ENCODE data around the gene ZC3H6. TPM values are rescaled to one million over a fixed set of nuclear protein-coding genes. Genes with fewer than 3 reads are reported as not detected.
A peak's percentile ranks its signal among the peaks of the same experiment; 100 is the strongest.

Gene ZC3H6
- total and polyA plus RNA-seq, 3 experiments from 2014 or later: 7.2 to 9.6 (median 7.5) TPM

GRCh38 chr2:112253261-112253815 lies 22.1 kb upstream of the ZC3H6 start:
- peak overlapping the region; percentile 71 for H3K4me3 ChIP-seq (ENCODE audit: low read length)
- Mint-ChIP-seq H3K27ac (peak overlapping the region in 4 of 8 donors; percentile 50 to 97 (median 90)), H3K4me1 (peaks cover 13 to 15% (median 15%) of the 10 kb centered on the region in 3 donors), H3K9me3 (no peaks in the 10 kb centered on the region), H3K4me3 (peak overlapping the region in 6 of 7 donors; percentile 24 to 91 (median 88)), H3K36me3 (peaks cover 0 to 10% (median 0%) of the 10 kb centered on the region in 3 donors), H3K27me3 (no peaks in the 10 kb centered on the region)
- ChIA-PET CTCF (interaction anchor here (0.9 kb wide), 1 partner anchor 21 kb away, joined by 3 read pairs; no protein-coding TSS in a partner anchor), POLR2A (interaction anchor here (1.2 kb wide), 1 partner anchor 65 kb away, joined by 4 read pairs; no protein-coding TSS in a partner anchor)
- DNase-seq: no peak
- no peak overlapping the region for H3K27ac ChIP-seq (ENCODE audit: low read depth, low read length)
- H3K4me1 ChIP-seq (ENCODE audit: insufficient read depth, low read length): peaks cover 27% of the 10 kb centered on the region
- H3K27me3 ChIP-seq (ENCODE audit: insufficient read depth, low read length, poor library complexity, severe bottlenecking): no peaks in the 10 kb centered on the region
- H3K9me3 ChIP-seq (ENCODE audit: low read length): no peaks in the 10 kb centered on the region
- peaks cover 4% of the 10 kb centered on the region for H3K36me3 ChIP-seq (ENCODE audit: insufficient read depth, low read length)

GRCh38 chr2:112254466-112255240 lies 20.7 kb upstream of the ZC3H6 start, which contains the start of gene ZC3H8:
TSS of gene ZC3H8 (minus strand) at chr2:112255042. CDS start at chr2:112254981, 61 bp downstream.
- peaks cover 29% of the 10 kb centered on the region for H3K4me1 ChIP-seq (ENCODE audit: insufficient read depth, low read length)
- peaks cover 19 to 21% (median 20%) of the 10 kb centered on the region in 3 donors for H3K4me1 Mint-ChIP-seq
- H3K36me3 ChIP-seq (ENCODE audit: insufficient read depth, low read length): no peaks in the 10 kb centered on the region
- H3K27ac Mint-ChIP-seq: peak within 1 kb of the TSS; percentile 88 to 98 (median 96)
- POLR2A ChIA-PET: interaction anchor here (1.0 to 2.3 kb wide), 7 partner anchors 15 to 329 kb away, joined by 3 to 15 read pairs (median 4); no protein-coding TSS in a partner anchor
- no peaks in the 10 kb centered on the region for H3K27me3 Mint-ChIP-seq
- CTCF ChIA-PET: interaction anchor here (0.8 to 1.7 kb wide), 6 partner anchors 8 to 200 kb away, joined by 3 to 5 read pairs (median 4); partner anchors contain the start of gene TMEM87B
- no peaks in the 10 kb centered on the region for H3K9me3 Mint-ChIP-seq
- no peaks in the 10 kb centered on the region for H3K27me3 ChIP-seq (ENCODE audit: insufficient read depth, low read length, poor library complexity, severe bottlenecking)
- peak; percentile 95 to 96 (median 96) for DNase-seq
- peak within 1 kb of the TSS; percentile 71 for H3K4me3 ChIP-seq (ENCODE audit: low read length)
- peaks cover 0 to 2% (median 0%) of the 10 kb centered on the region in 3 donors for H3K36me3 Mint-ChIP-seq
- H3K4me3 Mint-ChIP-seq: peak within 1 kb of the TSS; percentile 87 to 95 (median 89)
- H3K27ac ChIP-seq (ENCODE audit: low read depth, low read length): peak within 1 kb of the TSS; percentile 93
- H3K9me3 ChIP-seq (ENCODE audit: low read length): no peaks in the 10 kb centered on the region

GRCh38 chr2:112255875-112256274 lies 19.5 kb upstream of the ZC3H6 start:
- no peaks in the 10 kb centered on the region for H3K27me3 ChIP-seq (ENCODE audit: insufficient read depth, low read length, poor library complexity, severe bottlenecking)
- no peak for DNase-seq
- Mint-ChIP-seq H3K27me3 (peaks cover 0 to 2% of the 10 kb centered on the region in 2 donors), H3K9me3 (no peaks in the 10 kb centered on the region), H3K36me3 (peaks cover 0 to 2% (median 0%) of the 10 kb centered on the region in 3 donors), H3K4me3 (peak overlapping the region in 5 of 7 donors; percentile 33 to 91 (median 87)), H3K27ac (peak overlapping the region in 2 of 8 donors; percentile 10 to 88), H3K4me1 (peaks cover 19 to 23% (median 22%) of the 10 kb centered on the region in 3 donors)
- no peak overlapping the region for H3K4me3 ChIP-seq (ENCODE audit: low read length)
- POLR2A ChIA-PET: interaction anchor here (2.3 kb wide), 1 partner anchor 19 kb away, joined by 15 read pairs; no protein-coding TSS in a partner anchor
- CTCF ChIA-PET: interaction anchor here (1.0 to 1.7 kb wide), 2 partner anchors 9 to 10 kb away, joined by 4 to 5 read pairs; no protein-coding TSS in a partner anchor
- H3K36me3 ChIP-seq (ENCODE audit: insufficient read depth, low read length): no peaks in the 10 kb centered on the region
- no peaks in the 10 kb centered on the region for H3K9me3 ChIP-seq (ENCODE audit: low read length)
- peaks cover 33% of the 10 kb centered on the region for H3K4me1 ChIP-seq (ENCODE audit: insufficient read depth, low read length)
- H3K27ac ChIP-seq (ENCODE audit: low read depth, low read length): no peak overlapping the region

- H3K36me3 ChIP-seq (ENCODE audit: insufficient read depth, low read length): no peaks in the 10 kb centered on the region
- no peaks in the 10 kb centered on the region for H3K27me3 ChIP-seq (ENCODE audit: insufficient read depth, low read length, poor library complexity, severe bottlenecking)
- Mint-ChIP-seq H3K4me1 (peaks cover 19 to 23% (median 22%) of the 10 kb centered on the region in 3 donors), H3K4me3 (no peak overlapping the region), H3K9me3 (no peaks in the 10 kb centered on the region), H3K27me3 (peaks cover 0 to 4% of the 10 kb centered on the region in 2 donors), H3K27ac (peak overlapping the region in 2 of 8 donors; percentile 50 to 88), H3K36me3 (peaks cover 0 to 2% (median 0%) of the 10 kb centered on the region in 3 donors)
- no peak overlapping the region for H3K27ac ChIP-seq (ENCODE audit: low read depth, low read length)
- no peak for DNase-seq
- no peaks in the 10 kb centered on the region for H3K9me3 ChIP-seq (ENCODE audit: low read length)
- H3K4me1 ChIP-seq (ENCODE audit: insufficient read depth, low read length): peaks cover 33% of the 10 kb centered on the region
- POLR2A ChIA-PET: interaction anchor here (0.6 kb wide), 1 partner anchor 18 kb away, joined by 3 read pairs; no protein-coding TSS in a partner anchor
- no peak overlapping the region for H3K4me3 ChIP-seq (ENCODE audit: low read length)
- CTCF ChIA-PET: no interaction called here
These were observed 18.7 kb upstream of the ZC3H6 start for GRCh38 chr2:112256654-112257053.

- Histone ChIP-seq H3K27ac (ENCODE audit: low read depth, low read length) (no peak overlapping the region), H3K9me3 (ENCODE audit: low read length) (no peaks in the 10 kb centered on the region), H3K4me1 (ENCODE audit: insufficient read depth, low read length) (peaks cover 28% of the 10 kb centered on the region), H3K36me3 (ENCODE audit: insufficient read depth, low read length) (no peaks in the 10 kb centered on the region), H3K4me3 (ENCODE audit: low read length) (no peak overlapping the region), H3K27me3 (ENCODE audit: insufficient read depth, low read length, poor library complexity, severe bottlenecking) (no peaks in the 10 kb centered on the region)
- no peak for DNase-seq
- peaks cover 19 to 23% (median 22%) of the 10 kb centered on the region in 3 donors for H3K4me1 Mint-ChIP-seq
- peaks cover 0 to 5% of the 10 kb centered on the region in 2 donors for H3K27me3 Mint-ChIP-seq
- H3K27ac Mint-ChIP-seq: peak overlapping the region in 1 of 8 donors; percentile 37
- H3K9me3 Mint-ChIP-seq: peaks cover 0 to 1% (median 0%) of the 10 kb centered on the region in 5 donors
- ChIA-PET CTCF (no interaction called here), POLR2A (interaction anchor here (0.6 kb wide), 1 partner anchor 19 kb away, joined by 3 read pairs; no protein-coding TSS in a partner anchor)
- H3K36me3 Mint-ChIP-seq: peaks cover 0 to 2% (median 0%) of the 10 kb centered on the region in 3 donors
- no peak overlapping the region for H3K4me3 Mint-ChIP-seq
These were observed 17.8 kb upstream of the ZC3H6 start for GRCh38 chr2:112257575-112257974.

GRCh38 chr2:112259509-112260294 lies 15.7 kb upstream of the ZC3H6 start:
- peak overlapping the region; percentile 28 for H3K4me3 ChIP-seq (ENCODE audit: low read length)
- no peaks in the 10 kb centered on the region for H3K36me3 ChIP-seq (ENCODE audit: insufficient read depth, low read length)
- H3K4me3 Mint-ChIP-seq: peak overlapping the region; percentile 11 to 81 (median 70)
- H3K9me3 ChIP-seq (ENCODE audit: low read length): no peaks in the 10 kb centered on the region
- peaks cover 0 to 3% (median 0%) of the 10 kb centered on the region in 5 donors for H3K9me3 Mint-ChIP-seq
- no peak overlapping the region for H3K27ac ChIP-seq (ENCODE audit: low read depth, low read length)
- peaks cover 0 to 1% (median 0%) of the 10 kb centered on the region in 3 donors for H3K36me3 Mint-ChIP-seq
- peaks cover 13% of the 10 kb centered on the region for H3K4me1 ChIP-seq (ENCODE audit: insufficient read depth, low read length)
- H3K27me3 Mint-ChIP-seq: peaks cover 0 to 9% of the 10 kb centered on the region in 2 donors
- CTCF ChIA-PET: interaction anchor here (0.9 to 2.8 kb wide), 7 partner anchors 9 to 282 kb away, joined by 3 to 21 read pairs (median 5); no protein-coding TSS in a partner anchor
- no peaks in the 10 kb centered on the region for H3K27me3 ChIP-seq (ENCODE audit: insufficient read depth, low read length, poor library complexity, severe bottlenecking)
- POLR2A ChIA-PET: interaction anchor here (1.5 kb wide), 1 partner anchor 15 kb away, joined by 7 read pairs; no protein-coding TSS in a partner anchor
- peak overlapping the region in 6 of 8 donors; percentile 9 to 93 (median 78) for H3K27ac Mint-ChIP-seq
- DNase-seq: peak; percentile 71 to 87 (median 75)
- peaks cover 6 to 9% (median 7%) of the 10 kb centered on the region in 3 donors for H3K4me1 Mint-ChIP-seq

- H3K9me3 Mint-ChIP-seq: peaks cover 0 to 3% (median 0%) of the 10 kb centered on the region in 5 donors
- ChIA-PET POLR2A (interaction anchor here (1.5 kb wide), 1 partner anchor 14 kb away, joined by 7 read pairs; no protein-coding TSS in a partner anchor), CTCF (interaction anchor here (1.0 to 2.8 kb wide), 5 partner anchors 13 to 281 kb away, joined by 3 to 21 read pairs (median 3); no protein-coding TSS in a partner anchor)
- peaks cover 6 to 9% (median 7%) of the 10 kb centered on the region in 3 donors for H3K4me1 Mint-ChIP-seq
- DNase-seq: no peak
- H3K36me3 Mint-ChIP-seq: no peaks in the 10 kb centered on the region
- Histone ChIP-seq H3K9me3 (ENCODE audit: low read length) (no peaks in the 10 kb centered on the region), H3K36me3 (ENCODE audit: insufficient read depth, low read length) (no peaks in the 10 kb centered on the region), H3K27me3 (ENCODE audit: insufficient read depth, low read length, poor library complexity, severe bottlenecking) (no peaks in the 10 kb centered on the region), H3K4me1 (ENCODE audit: insufficient read depth, low read length) (peaks cover 12% of the 10 kb centered on the region), H3K4me3 (ENCODE audit: low read length) (no peak overlapping the region), H3K27ac (ENCODE audit: low read depth, low read length) (no peak overlapping the region)
- no peak overlapping the region for H3K4me3 Mint-ChIP-seq
- H3K27ac Mint-ChIP-seq: no peak overlapping the region
- H3K27me3 Mint-ChIP-seq: peaks cover 0 to 9% of the 10 kb centered on the region in 2 donors
These were observed 15.1 kb upstream of the ZC3H6 start for GRCh38 chr2:112260295-112260625.
